Stimulated activated CD4-positive, alpha-beta T cell treated with anti-CD3 and anti-CD28 coated beads, Interleukin-4, amount 100 ng/mL, for 4 hours (primary cell): ENCODE data around the gene VPS9D1.
A peak's percentile ranks its signal among the peaks of the same experiment; 100 is the strongest.

ENCODE experiments used
- DNase-seq, 2 experiments: peaks; one replicate each; pipeline ENCODE4 v3.0.0-alpha.2; 2020

VPS9D1 gene

DNA sequence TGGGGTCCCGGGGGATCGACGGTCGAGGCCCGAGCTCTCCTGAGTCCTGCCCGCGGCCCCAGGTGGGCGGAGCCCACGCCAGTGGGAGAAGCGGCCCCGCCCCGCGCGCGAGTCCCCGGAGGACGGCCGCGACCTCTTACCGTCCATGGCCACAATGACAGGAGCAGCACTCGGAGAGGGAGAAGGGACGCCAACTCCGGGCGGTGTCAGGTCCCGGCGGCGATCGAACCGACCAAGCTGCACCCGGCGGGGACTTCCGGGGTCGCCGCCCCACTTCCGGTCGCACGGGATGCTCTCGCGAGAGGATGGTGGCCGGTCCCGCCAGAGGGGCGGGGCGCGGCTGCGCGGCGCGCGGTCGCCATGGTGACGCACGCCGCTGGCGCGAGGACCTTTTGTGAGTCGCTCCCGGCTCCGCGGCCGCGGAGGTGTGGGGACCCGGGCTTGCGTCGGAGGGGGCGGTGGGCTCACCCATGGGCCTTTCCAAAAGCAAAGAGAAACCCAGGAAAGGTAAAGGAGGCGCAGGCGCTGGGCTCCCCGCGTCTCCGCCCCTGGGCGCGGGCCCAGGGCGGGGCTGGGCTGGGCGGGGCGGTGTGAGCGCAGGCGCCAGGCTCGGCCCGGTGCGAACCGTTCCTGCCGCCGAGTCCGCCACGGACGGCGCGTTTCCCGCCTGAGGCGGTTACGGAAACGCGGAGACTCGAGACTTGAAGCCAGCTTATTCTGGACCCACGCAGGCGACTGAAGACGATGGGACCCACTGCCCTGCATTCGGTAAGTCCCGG, 63.1 kb downstream of the VPS9D1 start, which contains the start of the genes CHMP1A and SPATA33:
Gene CHMP1A (minus strand): TSS at position 267 of the 779 bp plus-strand sequence. CDS start 120 bp downstream, at position 147.
Gene SPATA33 (plus strand): TSS at position 395 of the 779 bp plus-strand sequence. CDS start 76 bp downstream, at position 471.
- DNase-seq, result peak; percentile 88 to 93
